SIG-M5 treated with dmso at 0.1 percent for 504 hours (cell line): ENCODE data around the gene TLN1.

Experiments used
- DNase-seq: peaks from one replicate; lab custom pipeline; 2025; ENCODE audit not compliant: unreplicated experiment; lab: John Stamatoyannopoulos, UW

The TLN1 gene

DNA sequence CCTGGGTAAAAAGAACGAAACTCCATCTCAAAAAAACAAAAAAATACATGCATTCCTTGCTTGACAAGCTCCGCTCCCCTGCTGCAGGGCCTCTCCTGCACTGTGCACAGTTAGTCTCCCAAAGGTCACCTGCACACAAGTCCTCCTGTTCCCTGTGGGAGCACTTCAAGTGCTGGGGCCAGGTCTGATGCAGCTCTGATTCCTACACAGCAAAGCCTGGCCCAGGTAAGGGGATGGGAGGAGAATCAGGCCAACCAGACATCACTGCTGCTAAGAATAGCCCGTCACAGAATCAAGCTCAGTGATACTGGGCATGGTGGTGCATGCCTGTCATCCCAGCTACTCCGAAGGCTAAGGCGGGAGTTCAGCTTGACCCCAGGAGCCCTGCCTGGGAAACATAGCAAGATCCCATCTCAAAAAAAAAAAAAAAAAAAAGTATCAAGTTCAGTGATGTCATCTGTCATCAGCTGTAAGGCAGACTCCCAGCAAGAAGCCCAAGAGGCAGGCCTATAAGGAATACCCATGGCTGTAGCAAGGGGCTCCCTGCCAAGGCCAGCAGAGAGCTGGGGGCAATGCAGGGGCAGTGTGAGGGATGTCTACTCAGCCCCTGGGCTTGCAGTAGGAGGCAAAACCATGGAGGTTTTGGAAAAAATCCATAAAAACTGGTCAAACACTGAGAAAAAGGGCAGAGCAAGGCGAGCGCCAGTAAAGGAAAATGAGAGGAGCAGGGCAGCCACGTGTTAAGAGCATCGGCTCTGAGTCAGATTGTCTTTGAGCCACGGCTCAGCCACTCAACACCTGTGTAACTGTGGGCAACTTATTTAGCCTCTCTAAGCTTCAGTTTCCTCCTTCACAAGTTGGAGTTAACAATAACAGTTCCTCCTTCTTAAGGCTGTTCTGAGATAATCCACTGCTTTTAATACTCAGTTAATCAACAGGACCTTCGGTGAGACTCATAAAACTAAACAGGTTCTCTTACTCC is 45.5 kb downstream of the TLN1 start:
- DNase-seq: no peak

DNA sequence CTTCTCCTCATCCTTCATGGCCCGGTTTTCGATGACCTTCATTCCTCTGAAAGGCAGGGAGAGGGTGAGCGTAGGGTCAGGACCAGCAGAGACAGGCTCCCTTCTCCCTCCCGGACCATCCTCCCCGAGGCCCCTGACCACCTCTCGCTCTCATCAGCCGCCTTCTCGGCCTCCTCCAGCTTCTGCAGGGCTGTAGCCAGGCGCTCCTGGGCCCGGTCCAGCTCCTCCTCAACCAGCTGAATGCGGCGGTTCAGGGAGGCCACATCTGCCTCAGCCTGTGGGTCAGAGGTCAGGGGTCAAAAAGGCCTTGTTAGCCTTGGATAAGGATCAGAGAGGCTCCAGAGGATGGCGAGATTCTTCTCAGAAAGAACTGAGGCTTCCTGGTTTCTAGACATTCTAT is 46.5 kb downstream of the TLN1 start:
- DNase-seq: no peak

GRCh38 chr9:35684921-35685320 is 47.1 kb downstream of the TLN1 start:
- DNase-seq: no peak

- no peak for DNase-seq
These were observed 48.7 kb downstream of the TLN1 start for GRCh38 chr9:35683323-35683722.

DNA sequence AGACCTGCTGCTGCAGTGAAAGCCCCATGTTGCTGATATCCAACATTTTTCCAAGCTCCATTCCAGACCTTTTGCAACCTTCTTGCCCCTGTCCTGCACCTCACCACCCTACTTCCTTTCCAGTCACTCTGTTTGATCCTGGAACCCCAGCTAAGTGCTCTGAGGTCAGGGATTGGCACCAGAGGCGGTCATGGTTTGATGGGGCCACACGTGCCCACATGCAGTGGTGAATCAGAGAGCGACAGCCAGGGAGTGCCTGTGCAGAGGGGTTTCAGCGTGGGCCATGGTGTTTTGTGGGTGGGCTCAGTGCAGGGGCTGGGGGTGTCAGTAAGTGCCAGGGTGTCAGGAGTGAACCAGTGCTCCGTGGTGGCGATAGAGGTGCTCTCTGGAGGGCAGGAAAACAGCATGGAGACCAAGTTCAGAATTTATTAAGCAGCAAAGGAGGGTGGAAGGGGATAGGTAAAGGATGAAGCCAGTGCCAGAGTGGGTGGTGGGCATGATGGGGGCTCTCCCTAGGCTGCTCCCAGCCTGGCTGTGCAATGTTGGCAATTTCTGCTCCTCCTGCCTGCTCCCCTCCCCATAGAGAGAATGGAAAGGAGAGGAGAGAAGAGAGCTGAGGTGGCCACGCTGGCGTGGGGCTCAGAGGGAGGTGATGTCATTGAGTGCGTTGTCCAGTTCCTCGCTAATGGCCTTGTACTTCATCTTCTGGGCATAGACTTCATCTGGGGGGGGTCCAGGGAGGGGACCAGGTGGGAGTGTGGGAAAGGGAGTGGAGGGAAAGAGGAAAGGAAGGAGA is 49.3 kb downstream of the TLN1 start:
- no peak for DNase-seq

DNA sequence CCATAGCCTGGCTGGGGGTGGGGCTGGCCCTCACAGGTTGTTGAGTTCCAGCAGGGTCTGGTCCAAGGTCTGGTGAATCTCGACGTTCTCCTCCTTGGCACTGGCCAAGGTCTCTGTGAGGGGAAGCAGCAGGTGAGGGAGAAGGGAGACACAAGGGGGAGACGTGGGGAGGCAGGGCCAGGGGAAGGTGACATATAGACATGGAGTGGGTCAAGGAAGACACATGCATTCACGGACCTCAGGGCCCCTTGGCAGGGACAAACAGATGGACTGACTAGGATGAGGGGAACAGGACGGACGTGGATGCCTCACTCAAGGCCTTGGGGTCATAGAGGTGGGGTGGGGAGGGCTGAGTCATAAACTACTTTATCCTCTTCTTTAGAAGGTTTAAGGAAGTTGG is 49.9 kb downstream of the TLN1 start:
- DNase-seq: no peak

- DNase-seq: no peak
These were observed 50.5 kb downstream of the TLN1 start for GRCh38 chr9:35681341-35682002.

GRCh38 chr9:35680331-35681105 is 51.5 kb downstream of the TLN1 start:
- no peak for DNase-seq

GRCh38 chr9:35679766-35680330 is 52.1 kb downstream of the TLN1 start:
- no peak for DNase-seq

- DNase-seq: no peak
These were observed 52.9 kb downstream of the TLN1 start for GRCh38 chr9:35679091-35679490.

DNA sequence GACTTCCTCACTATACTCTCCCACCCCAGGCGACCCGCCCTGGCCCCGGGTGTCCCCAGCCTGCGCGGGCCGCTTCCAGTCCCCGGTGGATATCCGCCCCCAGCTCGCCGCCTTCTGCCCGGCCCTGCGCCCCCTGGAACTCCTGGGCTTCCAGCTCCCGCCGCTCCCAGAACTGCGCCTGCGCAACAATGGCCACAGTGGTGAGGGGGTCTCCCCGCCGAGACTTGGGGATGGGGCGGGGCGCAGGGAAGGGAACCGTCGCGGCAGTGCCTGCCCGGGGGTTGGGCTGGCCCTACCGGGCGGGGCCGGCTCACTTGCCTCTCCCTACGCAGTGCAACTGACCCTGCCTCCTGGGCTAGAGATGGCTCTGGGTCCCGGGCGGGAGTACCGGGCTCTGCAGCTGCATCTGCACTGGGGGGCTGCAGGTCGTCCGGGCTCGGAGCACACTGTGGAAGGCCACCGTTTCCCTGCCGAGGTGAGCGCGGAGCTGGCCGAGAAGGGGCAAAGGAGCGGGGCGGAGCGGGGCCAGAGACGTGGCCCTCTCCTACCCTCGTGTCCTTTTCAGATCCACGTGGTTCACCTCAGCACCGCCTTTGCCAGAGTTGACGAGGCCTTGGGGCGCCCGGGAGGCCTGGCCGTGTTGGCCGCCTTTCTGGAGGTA is 56.1 kb downstream of the TLN1 start:
- DNase-seq: no peak

DNA sequence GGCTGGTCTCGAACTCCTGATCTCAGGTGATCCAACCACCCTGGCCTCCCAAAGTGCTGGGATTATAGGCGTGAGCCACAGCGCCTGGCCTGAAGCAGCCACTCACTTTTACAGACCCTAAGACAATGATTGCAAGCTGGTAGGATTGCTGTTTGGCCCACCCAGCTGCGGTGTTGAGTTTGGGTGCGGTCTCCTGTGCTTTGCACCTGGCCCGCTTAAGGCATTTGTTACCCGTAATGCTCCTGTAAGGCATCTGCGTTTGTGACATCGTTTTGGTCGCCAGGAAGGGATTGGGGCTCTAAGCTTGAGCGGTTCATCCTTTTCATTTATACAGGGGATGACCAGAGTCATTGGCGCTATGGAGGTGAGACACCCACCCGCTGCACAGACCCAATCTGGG is 56.8 kb downstream of the TLN1 start:
- no peak for DNase-seq

DNA sequence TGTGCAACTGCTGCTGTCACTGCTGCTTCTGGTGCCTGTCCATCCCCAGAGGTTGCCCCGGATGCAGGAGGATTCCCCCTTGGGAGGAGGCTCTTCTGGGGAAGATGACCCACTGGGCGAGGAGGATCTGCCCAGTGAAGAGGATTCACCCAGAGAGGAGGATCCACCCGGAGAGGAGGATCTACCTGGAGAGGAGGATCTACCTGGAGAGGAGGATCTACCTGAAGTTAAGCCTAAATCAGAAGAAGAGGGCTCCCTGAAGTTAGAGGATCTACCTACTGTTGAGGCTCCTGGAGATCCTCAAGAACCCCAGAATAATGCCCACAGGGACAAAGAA is 58.0 kb downstream of the TLN1 start:
- DNase-seq: no peak

- DNase-seq: no peak
These were observed 58.6 kb downstream of the TLN1 start, which contains the start of gene CA9 for GRCh38 chr9:35673132-35674024. TSS of gene CA9 (plus strand) at chr9:35673928. CDS start at chr9:35673960, 32 bp downstream.

- DNase-seq: no peak
These were observed 62.5 kb downstream of the TLN1 start for GRCh38 chr9:35669331-35670145.

GRCh38 chr9:35667939-35668338 is 64.1 kb downstream of the TLN1 start:
- DNase-seq: no peak

DNA sequence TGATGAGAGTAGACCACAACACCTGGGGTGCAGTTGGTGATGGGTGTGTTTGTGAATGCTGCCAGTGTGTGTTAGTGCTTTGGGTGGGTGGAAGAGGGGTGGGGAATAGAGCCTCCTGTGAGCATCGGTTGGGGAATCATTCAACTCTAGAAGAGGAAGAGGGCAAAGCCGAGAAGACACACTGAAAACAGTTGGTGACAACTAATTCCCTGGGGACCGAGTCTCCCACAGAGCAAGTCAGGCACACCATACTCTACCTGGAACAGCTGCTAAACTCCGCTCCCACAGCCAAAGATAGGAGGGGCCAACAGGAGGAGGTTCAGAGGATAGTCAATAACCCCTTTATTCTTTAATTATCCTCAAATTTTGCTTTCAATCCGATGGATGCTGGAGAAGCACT is 65.4 kb downstream of the TLN1 start:
- no peak for DNase-seq

- no peak for DNase-seq
These were observed 66.0 kb downstream of the TLN1 start for GRCh38 chr9:35666045-35666444.
